GM23248 (cell line): ENCODE results near the gene ADAMTSL4. TPM values are rescaled to one million over a fixed set of nuclear protein-coding genes. Genes with fewer than 3 reads are reported as not detected.

Experiments used
- DNase-seq: peaks from one replicate; pipeline ENCODE4 v3.0.0-alpha.2; 2015
- H2AFZ ChIP-seq: fragments of 200-600 bp; sonication (generic); 2 replicates; pipeline ENCODE4 v1.6.1; 2016; ENCODE audit warnings: antibody characterized with exemption
- H3F3A ChIP-seq: fragments of 200-600 bp; sonication (generic); 2 replicates; pipeline ENCODE4 v1.6.1; 2016; ENCODE audit warnings: mild to moderate bottlenecking, antibody characterized with exemption, mixed run types; ENCODE audit not compliant: insufficient read depth
- H3K27ac ChIP-seq: fragments of 200-600 bp; sonication (generic); 2 replicates; pipeline ENCODE4 v1.5.1; 2016; ENCODE audit warnings: mild to moderate bottlenecking
- H3K27me3 ChIP-seq: fragments of 200-600 bp; sonication (generic); replicated peaks from 2 replicates; pipeline ENCODE4 v1.6.1; 2016; ENCODE audit warnings: mild to moderate bottlenecking; ENCODE audit not compliant: insufficient read depth
- H3K36me3 ChIP-seq: fragments of 200-600 bp; sonication (generic); 2 replicates; pipeline ENCODE4 v1.6.1; 2016; ENCODE audit warnings: low read depth, mild to moderate bottlenecking
- H3K4me1 ChIP-seq: fragments of 200-600 bp; sonication (generic); 2 replicates; pipeline ENCODE4 v1.6.1; 2016; ENCODE audit warnings: mild to moderate bottlenecking; ENCODE audit not compliant: insufficient read depth
- H3K4me2 ChIP-seq: fragments of 200-600 bp; sonication (generic); one replicate; pipeline ENCODE4 v1.6.1; 2016; ENCODE audit warnings: mild to moderate bottlenecking; ENCODE audit not compliant: unreplicated experiment
- H3K4me3 ChIP-seq: fragments of 200-600 bp; sonication (generic); 2 replicates; pipeline ENCODE4 v1.5.1; 2016; ENCODE audit warnings: mild to moderate bottlenecking
- H3K79me2 ChIP-seq: fragments of 200-600 bp; sonication (generic); 2 replicates; pipeline ENCODE4 v1.6.1; 2016; ENCODE audit warnings: mild to moderate bottlenecking; ENCODE audit not compliant: insufficient read depth
- H3K9ac ChIP-seq: fragments of 200-600 bp; sonication (generic); 2 replicates; pipeline ENCODE4 v1.6.1; 2016; ENCODE audit warnings: mild to moderate bottlenecking
- H3K9me2 ChIP-seq: fragments of 200-600 bp; sonication (generic); 2 replicates; pipeline ENCODE4 v1.6.1; 2016; ENCODE audit warnings: mixed run types, mild to moderate bottlenecking, moderate library complexity; ENCODE audit not compliant: insufficient read depth
- H3K9me3 ChIP-seq: fragments of 200-600 bp; sonication (generic); one replicate; pipeline ENCODE4 v1.6.1; 2017; ENCODE audit warnings: low read depth
- H4K20me1 ChIP-seq: fragments of 200-600 bp; sonication (generic); 2 replicates; pipeline ENCODE4 v1.6.0; 2016; ENCODE audit not compliant: insufficient read depth
- EZH2 ChIP-seq: fragments of 200-600 bp; sonication (generic); IDR thresholded peaks from 2 replicates; pipeline ENCODE4 v1.6.1; 2018; ENCODE audit warnings: antibody characterized with exemption, mild to moderate bottlenecking; ENCODE audit not compliant: insufficient read depth, poor library complexity, severe bottlenecking
- EZH2phosphoT487 ChIP-seq: fragments of 200-600 bp; sonication (generic); IDR thresholded peaks from 2 replicates; pipeline ENCODE4 v1.6.1; 2018; ENCODE audit warnings: antibody characterized with exemption, moderate library complexity, mild to moderate bottlenecking, low read depth; ENCODE audit not compliant: insufficient read depth
- WGBS, 2 experiments: methylation state at CpG; one replicate each; pipeline ENCODE4 v1.1.6; 2015 to 2017; ENCODE audit warnings: low lambda C conversion rate in 2 of 2, low coverage in 1 of 2; ENCODE audit errors: missing lambda C conversion rate in 2 of 2; 5-methylcytosine and 5-hydroxymethylcytosine counted together
- in situ Hi-C: fragments of 300-500 bp; cut with MboI; formaldehyde crosslinking; loops from 2 replicates; pipeline ENCODE4 v1.15.0; 2020
- polyA plus RNA-seq: library from polyadenylated mRNA; unstranded; fragments of >200 nt; fragmentation: Nextera tagmentation; extraction: Ambion mirVana; gene quantifications from 2 replicates; pipeline ENCODE4 v1.2.1, GENCODE V29; 2016
- total RNA-seq: library from RNA; depleted of rRNA; stranded (reverse); fragments of >200 nt; shearing (Covaris generic); gene quantifications from 2 replicates; pipeline ENCODE4 v1.2.3, GENCODE V29; 2014

Gene ADAMTSL4
- total and polyA plus RNA-seq, 2 experiments from 2014 or later, result 27.6 to 45.4 TPM

- no peaks in the 10 kb centered on the region for H3K9me2 ChIP-seq
- H3K79me2 ChIP-seq, result 0 out of 2 replicates have a peak, but pooled peaks cover 3% of the 10 kb centered on the region
- in situ Hi-C loops, result no loop called here
- no peaks in the 10 kb centered on the region for H4K20me1 ChIP-seq
- no peak overlapping the region for H3K27ac ChIP-seq
- H3K4me2 ChIP-seq, result no peak overlapping the region
- H3K36me3 ChIP-seq, result 0 out of 2 replicates have a peak, but pooled peaks cover 3% of the 10 kb centered on the region
- no peak overlapping the region for H3K4me3 ChIP-seq
- peaks cover 20% of the 10 kb centered on the region for H3F3A ChIP-seq
- H3K9ac ChIP-seq, result no peak overlapping the region
- DNase-seq, result no peak
- H3K27me3 ChIP-seq, result no peaks in the 10 kb centered on the region
- 80 to 88% methylated on average over 8 of the region's 8 CpGs for WGBS, 2 experiments
- H3K4me1 ChIP-seq, result peaks cover 29% of the 10 kb centered on the region
- TF ChIP-seq EZH2, result no peak
- TF ChIP-seq EZH2phosphoT487, result no peak
- no peaks in the 10 kb centered on the region for H3K9me3 ChIP-seq
- no peak overlapping the region for H2AFZ ChIP-seq
Observed at GRCh38 chr1:150554086-150554452, 4.9 kb downstream of the ADAMTSL4 start.

GRCh38 chr1:150555198-150555970, 6.2 kb downstream of the ADAMTSL4 start:
- H3K9me3 ChIP-seq, result no peaks in the 10 kb centered on the region
- peak; percentile 0 for DNase-seq
- H3F3A ChIP-seq, result peaks cover 21% of the 10 kb centered on the region
- 78 to 80% methylated on average over 18 to 19 of the region's 19 CpGs for WGBS, 2 experiments
- no peaks in the 10 kb centered on the region for H3K9me2 ChIP-seq
- no peak overlapping the region for H3K4me2 ChIP-seq
- H3K36me3 ChIP-seq, result 0 out of 2 replicates have a peak, but pooled peaks cover 3% of the 10 kb centered on the region
- no peak overlapping the region for H3K4me3 ChIP-seq
- H2AFZ ChIP-seq, result no peak overlapping the region
- H4K20me1 ChIP-seq, result no peaks in the 10 kb centered on the region
- in situ Hi-C loops, result no loop called here
- no peak overlapping the region for H3K27ac ChIP-seq
- peaks cover 8% of the 10 kb centered on the region; the same call in 1 of the 2 replicates for H3K79me2 ChIP-seq
- no peak overlapping the region for H3K9ac ChIP-seq
- TF ChIP-seq EZH2 (no peak), EZH2phosphoT487 (no peak)
- H3K27me3 ChIP-seq, result no peaks in the 10 kb centered on the region
- H3K4me1 ChIP-seq, result peaks cover 27% of the 10 kb centered on the region

- WGBS, 2 experiments, result 77 to 79% methylated on average over 25 to 26 of the region's 26 CpGs
- peak; percentile 0 for DNase-seq
- Histone ChIP-seq H3K9ac (no peak overlapping the region), H3K4me3 (no peak overlapping the region), H3K9me2 (no peaks in the 10 kb centered on the region), H3K27ac (no peak overlapping the region), H4K20me1 (no peaks in the 10 kb centered on the region), H3F3A (peaks cover 22% of the 10 kb centered on the region), H3K27me3 (no peaks in the 10 kb centered on the region), H3K9me3 (no peaks in the 10 kb centered on the region), H2AFZ (no peak overlapping the region), H3K36me3 (0 out of 2 replicates have a peak, but pooled peaks cover 3% of the 10 kb centered on the region), H3K4me1 (peaks cover 22% of the 10 kb centered on the region), H3K4me2 (no peak overlapping the region), H3K79me2 (peaks cover 11% of the 10 kb centered on the region; the same call in 1 of the 2 replicates)
- in situ Hi-C loops, result no loop called here
- TF ChIP-seq EZH2phosphoT487, result no peak
- TF ChIP-seq EZH2, result no peak
Observed at GRCh38 chr1:150555971-150556865, 7.0 kb downstream of the ADAMTSL4 start.

GRCh38 chr1:150557065-150557600, 7.9 kb downstream of the ADAMTSL4 start:
- in situ Hi-C loops, result no loop called here
- Histone ChIP-seq H3K9ac (no peak overlapping the region), H3K4me2 (no peak overlapping the region), H3K27ac (no peak overlapping the region), H3K36me3 (0 out of 2 replicates have a peak, but pooled peaks cover 3% of the 10 kb centered on the region), H3K79me2 (peaks cover 11% of the 10 kb centered on the region; the same call in 1 of the 2 replicates), H3K9me3 (no peaks in the 10 kb centered on the region), H4K20me1 (no peaks in the 10 kb centered on the region), H2AFZ (no peak overlapping the region), H3K4me1 (peaks cover 18% of the 10 kb centered on the region), H3K27me3 (no peaks in the 10 kb centered on the region), H3K4me3 (no peak overlapping the region), H3K9me2 (no peaks in the 10 kb centered on the region), H3F3A (peaks cover 18% of the 10 kb centered on the region)
- DNase-seq, result no peak
- 79 to 82% methylated on average over 11 to 26 of the region's 26 CpGs for WGBS, 2 experiments
- TF ChIP-seq EZH2phosphoT487 (no peak), EZH2 (no peak)
